Ovary (tissue), 9 donors: ENCODE measurements around the gene ROS1. TPM values are rescaled to one million over a fixed set of nuclear protein-coding genes. Genes with fewer than 3 reads are reported as not detected.

ENCODE experiments used
- DNase-seq, 5 donors: peaks; one replicate each; pipeline ENCODE4 v3.0.0-alpha.2; 2019 to 2020
- H3K27ac ChIP-seq, 2 donors: fragments of 200-600 bp; one replicate each; pipeline versions ENCODE4 v1.5.1 to v1.8.0; 2019 to 2022
- H3K27me3 ChIP-seq: fragments of 200-600 bp; one replicate; pipeline ENCODE4 v1.8.0; 2022
- H3K36me3 ChIP-seq: fragments of 200-600 bp; sonication (generic); one replicate; pipeline ENCODE4 v1.5.1; 2019
- H3K4me1 ChIP-seq: one replicate; pipeline ENCODE4 v1.8.1; 2013; ENCODE audit warnings: mild to moderate bottlenecking, moderate library complexity; ENCODE audit not compliant: insufficient read depth
- H3K4me3 ChIP-seq: fragments of 200-600 bp; sonication (generic); one replicate; pipeline ENCODE4 v1.5.1; 2017
- H3K9me3 ChIP-seq, 2 donors: fragments of 200-600 bp in 1 of 2; sonication (generic) in 1 of 2; one replicate each; pipeline versions ENCODE4 v1.5.1 to v1.8.1; 2013 to 2019; ENCODE audit warnings: mild to moderate bottlenecking in 1 of 2, moderate library complexity in 1 of 2
- EP300 ChIP-seq: sonication (generic); formaldehyde crosslinking; IDR thresholded peaks from one replicate; pipeline ENCODE4 v1.6.1; 2017; ENCODE audit warnings: antibody characterized with exemption
- POLR2A ChIP-seq: fragments of 450-650 bp; IDR thresholded peaks from one replicate; pipeline ENCODE4 v1.6.1; 2017; ENCODE audit warnings: antibody characterized with exemption, mild to moderate bottlenecking, moderate library complexity
- WGBS, 3 donors: extraction: QIAGEN DNeasy Blood & Tissue Kit in 1 of 3; methylation state at CpG; one replicate each; pipeline versions ENCODE4 v1.1.5 to v1.1.7; 2013 to 2017; 5-methylcytosine and 5-hydroxymethylcytosine counted together
- intact Hi-C, 4 donors: fragments of 100-400 bp; cut with DNase I; formaldehyde crosslinking; loops; one replicate each; pipeline versions ENCODE4 v1.11.0 to v1.15.1; 2022 to 2023
- polyA plus RNA-seq, 2 donors: library from polyadenylated mRNA; stranded (reverse); fragments of 200-250 nt in 1 of 2; fragments of 350-450 nt in 1 of 2; fragmentation: Illumina TruSeq in 1 of 2; extraction: RNeasy Lipid Tissue Mini Kit (QIAGEN cat#74804) in 1 of 2; gene quantifications; one replicate each; pipeline ENCODE4 v1.2.3, GENCODE V29; 2013 to 2014
- total RNA-seq, 7 donors: library from RNA; depleted of rRNA in 2 of 7; stranded (reverse); fragments of >200 nt in 2 of 7; fragmentation: NEBNext Ultra II Directional in 3 of 7; extraction: Animal tissue kit (Norgen Biotek cat#: 25700) in 3 of 7; gene quantifications; one replicate each; pipeline versions ENCODE4 v1.1.0 to v1.2.4, GENCODE V29; 2016 to 2023
- TF ChIP-seq, protein P1 (sequence below), 3 donors: fragments of 450-650 bp in 2 of 3; fragments of 200-600 bp in 1 of 3; IDR thresholded peaks; one replicate each; pipeline versions ENCODE4 v1.5.1 to v1.8.0; 2016 to 2022; ENCODE audit warnings: antibody characterized with exemption in 3 of 3, mild to moderate bottlenecking in 1 of 3
- donor health status: DM: no; HTN: no; CAD: no; lungs with moderate emphysema.
- donor health status: DM: no; HTN: no; CAD: no.
- donor health status: Bipolar disorder and iron deficiency.
- donor health status: DM: yes; HTN: yes; CAD: no.
- donor health status: DM: no; HTN: no; CAD: no.
- donor health status: DM: yes; HTN: yes; CAD: no.

ROS1 gene
- total and polyA plus RNA-seq, 9 donors = under 0.01 to 0.62 (median 0.14) TPM; not detected in 5

DNA sequence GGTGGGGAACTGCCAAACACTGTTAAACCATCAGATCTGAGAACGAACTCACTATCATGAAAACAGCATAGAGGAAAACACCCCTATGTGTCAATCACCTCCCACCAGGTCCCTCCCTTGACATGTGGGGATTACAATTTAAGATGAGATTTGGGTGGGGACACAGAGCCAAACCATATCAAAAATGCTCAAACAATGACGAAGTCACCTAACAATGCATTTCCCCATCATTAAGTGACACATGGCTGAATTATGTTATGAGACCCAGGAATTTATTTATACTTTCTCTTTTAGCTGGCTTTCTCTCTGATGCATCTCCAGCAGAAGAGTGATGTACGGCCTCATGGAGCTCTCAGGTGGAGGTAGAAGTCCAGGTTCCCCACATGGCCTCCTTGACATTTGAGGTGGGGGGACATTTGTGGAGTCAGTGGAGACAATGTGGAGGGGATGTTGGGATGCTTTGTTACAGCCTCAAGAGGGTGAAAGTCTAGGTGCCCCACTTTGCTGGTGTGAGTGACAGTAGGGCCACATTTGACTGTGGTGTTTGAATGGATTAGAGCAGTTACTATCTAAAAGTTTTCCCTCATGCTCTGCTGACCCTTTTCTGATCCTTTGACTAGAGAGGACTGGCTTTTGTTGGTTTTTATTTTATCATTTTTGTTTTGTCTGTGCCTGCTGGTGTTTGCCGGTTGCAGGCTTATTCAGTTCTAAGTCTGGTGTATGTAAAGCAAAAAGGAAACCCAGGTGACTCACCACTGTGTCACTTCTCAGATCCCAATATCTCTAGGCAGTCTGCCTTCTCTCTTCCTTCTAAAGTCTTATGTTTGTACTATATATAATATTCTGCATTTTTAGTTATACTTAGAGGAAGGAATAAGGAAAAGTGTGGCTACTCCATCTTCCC, 38.3 kb upstream of the ROS1 start:
- Histone ChIP-seq H3K4me1 (no peaks in the 10 kb centered on the region), H3K4me3 (no peak overlapping the region), H3K9me3 (no peaks in the 10 kb centered on the region), H3K36me3 (no peaks in the 10 kb centered on the region), H3K27me3 (no peaks in the 10 kb centered on the region), H3K27ac (no peak overlapping the region)
- DNase-seq = no peak
- no peak for TF ChIP-seq EP300
- TF ChIP-seq, protein P1, sequence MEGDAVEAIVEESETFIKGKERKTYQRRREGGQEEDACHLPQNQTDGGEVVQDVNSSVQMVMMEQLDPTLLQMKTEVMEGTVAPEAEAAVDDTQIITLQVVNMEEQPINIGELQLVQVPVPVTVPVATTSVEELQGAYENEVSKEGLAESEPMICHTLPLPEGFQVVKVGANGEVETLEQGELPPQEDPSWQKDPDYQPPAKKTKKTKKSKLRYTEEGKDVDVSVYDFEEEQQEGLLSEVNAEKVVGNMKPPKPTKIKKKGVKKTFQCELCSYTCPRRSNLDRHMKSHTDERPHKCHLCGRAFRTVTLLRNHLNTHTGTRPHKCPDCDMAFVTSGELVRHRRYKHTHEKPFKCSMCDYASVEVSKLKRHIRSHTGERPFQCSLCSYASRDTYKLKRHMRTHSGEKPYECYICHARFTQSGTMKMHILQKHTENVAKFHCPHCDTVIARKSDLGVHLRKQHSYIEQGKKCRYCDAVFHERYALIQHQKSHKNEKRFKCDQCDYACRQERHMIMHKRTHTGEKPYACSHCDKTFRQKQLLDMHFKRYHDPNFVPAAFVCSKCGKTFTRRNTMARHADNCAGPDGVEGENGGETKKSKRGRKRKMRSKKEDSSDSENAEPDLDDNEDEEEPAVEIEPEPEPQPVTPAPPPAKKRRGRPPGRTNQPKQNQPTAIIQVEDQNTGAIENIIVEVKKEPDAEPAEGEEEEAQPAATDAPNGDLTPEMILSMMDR (IDR thresholded peaks at IDR 0.05) = no peak
- no peak for TF ChIP-seq POLR2A
- intact Hi-C loops = no loop called here
- 60 to 77% (median 62%) methylated on average over 4 of the region's 4 CpGs for WGBS, 3 donors

DNA sequence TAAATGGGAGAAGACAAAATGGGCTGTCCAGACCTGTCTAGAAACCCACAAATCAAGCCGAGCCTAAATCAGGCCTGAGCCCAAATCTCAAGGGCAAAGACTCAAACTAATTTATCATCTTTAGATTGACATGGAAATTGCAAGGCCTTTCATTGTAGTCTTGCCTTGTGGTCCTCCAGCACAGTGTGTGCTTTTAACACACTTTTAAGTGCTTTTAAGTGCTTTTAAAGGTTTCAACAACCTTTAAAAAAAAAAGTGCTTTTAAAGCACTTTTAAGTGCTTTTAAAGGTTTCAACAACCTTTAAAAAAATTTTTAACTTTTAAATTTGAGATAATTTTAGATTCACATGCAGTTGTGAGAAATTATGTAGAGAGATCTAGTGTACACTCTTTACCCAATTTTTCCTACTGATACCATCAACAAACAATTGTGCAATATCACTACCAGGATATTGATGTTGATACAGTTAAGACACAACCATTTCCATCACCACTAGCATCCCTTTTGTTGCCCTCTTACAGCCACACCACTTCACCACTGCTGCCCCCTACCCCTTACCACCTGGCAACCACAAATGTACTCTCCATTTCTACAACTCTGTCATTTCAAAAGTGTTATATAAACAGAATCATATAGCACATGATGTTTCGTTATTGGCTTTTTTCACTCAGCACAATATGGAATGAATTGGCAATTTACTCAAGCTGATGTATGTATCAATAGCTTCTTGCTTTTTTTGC, 33.6 kb upstream of the ROS1 start:
- DNase-seq = no peak
- Histone ChIP-seq H3K4me1 (no peaks in the 10 kb centered on the region), H3K27ac (no peak overlapping the region), H3K4me3 (no peak overlapping the region), H3K9me3 (no peaks in the 10 kb centered on the region), H3K27me3 (no peaks in the 10 kb centered on the region), H3K36me3 (no peaks in the 10 kb centered on the region)
- TF ChIP-seq EP300 (no peak), POLR2A (no peak)
- intact Hi-C loops = no loop called here
- WGBS, 3 donors = 83 to 90% (median 83%) methylated on average over 2 of the region's 2 CpGs

- TF ChIP-seq EP300 = no peak
- TF ChIP-seq, protein P1 (IDR thresholded peaks at IDR 0.05) = no peak
- no peak for TF ChIP-seq POLR2A
- intact Hi-C loops = no loop called here
- Histone ChIP-seq H3K36me3 (no peaks in the 10 kb centered on the region), H3K4me3 (no peak overlapping the region), H3K27ac (no peak overlapping the region), H3K4me1 (no peaks in the 10 kb centered on the region), H3K27me3 (no peaks in the 10 kb centered on the region), H3K9me3 (no peaks in the 10 kb centered on the region)
- no peak for DNase-seq
- 90 to 94% (median 93%) methylated on average over 5 of the region's 5 CpGs for WGBS, 3 donors
These were observed 31.3 kb upstream of the ROS1 start for GRCh38 chr6:117456998-117457397.

DNA sequence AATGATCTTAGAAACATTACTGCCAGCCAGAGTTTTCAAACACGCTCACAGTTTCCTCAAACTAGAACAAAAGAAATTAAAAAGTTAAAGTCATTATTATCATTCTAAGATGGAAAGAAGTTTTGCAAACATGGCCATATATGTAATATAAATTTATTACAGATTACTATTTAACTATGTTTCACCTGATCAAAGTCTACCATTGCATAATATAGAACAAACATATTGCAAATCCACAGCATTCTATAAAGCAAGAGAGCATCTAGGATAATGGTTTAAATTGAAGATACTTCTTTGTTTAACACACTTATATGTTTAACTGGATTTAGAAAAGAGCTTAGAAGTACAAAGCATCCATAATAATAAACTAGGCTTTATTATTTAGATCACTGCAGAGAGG, 30.5 kb upstream of the ROS1 start:
- H3K36me3 ChIP-seq = no peaks in the 10 kb centered on the region
- no peaks in the 10 kb centered on the region for H3K27me3 ChIP-seq
- no peak for DNase-seq
- intact Hi-C loops = no loop called here
- no peaks in the 10 kb centered on the region for H3K4me1 ChIP-seq
- no peak overlapping the region for H3K27ac ChIP-seq
- no peaks in the 10 kb centered on the region for H3K9me3 ChIP-seq
- H3K4me3 ChIP-seq = no peak overlapping the region
- TF ChIP-seq, protein P1 (IDR thresholded peaks at IDR 0.05) = no peak
- TF ChIP-seq POLR2A (no peak), EP300 (no peak)
- WGBS, 3 donors = 46 to 94% (median 87%) methylated on average over 1 of the region's 1 CpG
